Loucy (cell line): ENCODE data around the gene TMEM270.
"Not testable (repeated sequence)": the region's sequence is repeated elsewhere in the genome, so short reads cannot be mapped to it uniquely, and the experiment has no call there.

Source experiments
- H2AFZ ChIP-seq: fragments of 200-600 bp; sonication (generic); 2 replicates; pipeline ENCODE4 v1.6.0; 2016; ENCODE audit warnings: antibody characterized with exemption, mild to moderate bottlenecking, low read length, moderate library complexity
- H3F3A ChIP-seq: fragments of 200-600 bp; 2 replicates; pipeline ENCODE4 v1.6.0; 2016; ENCODE audit warnings: antibody characterized with exemption, low read depth, mild to moderate bottlenecking
- H3K27me3 ChIP-seq: fragments of 200-600 bp; sonication (generic); 2 replicates; pipeline ENCODE4 v1.6.1; 2014; ENCODE audit warnings: low read length, mild to moderate bottlenecking; ENCODE audit not compliant: insufficient read depth, poor library complexity, severe bottlenecking
- H3K36me3 ChIP-seq: fragments of 200-600 bp; sonication (generic); 2 replicates; pipeline ENCODE4 v1.6.1; 2016; ENCODE audit warnings: low read length; ENCODE audit not compliant: insufficient read depth
- H3K4me1 ChIP-seq: fragments of 200-600 bp; sonication (generic); 2 replicates; pipeline ENCODE4 v1.5.1; 2014; ENCODE audit warnings: low read length, mild to moderate bottlenecking; ENCODE audit not compliant: insufficient read depth, poor library complexity, severe bottlenecking
- H3K4me2 ChIP-seq: fragments of 200-600 bp; sonication (generic); 2 replicates; pipeline ENCODE4 v1.6.0; 2014; ENCODE audit warnings: antibody characterized with exemption, low read length, low read depth, mild to moderate bottlenecking; ENCODE audit not compliant: poor library complexity, severe bottlenecking
- H3K4me3 ChIP-seq: fragments of 200-600 bp; sonication (generic); 2 replicates; pipeline ENCODE4 v1.5.1; 2014; ENCODE audit warnings: low read length, mild to moderate bottlenecking, mixed read lengths; ENCODE audit not compliant: poor library complexity, severe bottlenecking
- H3K79me2 ChIP-seq: fragments of 200-600 bp; sonication (generic); 2 replicates; pipeline ENCODE4 v1.6.1; 2014; ENCODE audit warnings: low read length; ENCODE audit not compliant: insufficient read depth
- H3K9ac ChIP-seq: fragments of 200-600 bp; sonication (generic); 2 replicates; pipeline ENCODE4 v1.6.0; 2014; ENCODE audit warnings: mild to moderate bottlenecking, low read depth, low read length, moderate library complexity; ENCODE audit not compliant: poor library complexity, severe bottlenecking
- H3K9me2 ChIP-seq: fragments of 200-600 bp; sonication (generic); replicated peaks from 2 replicates; pipeline ENCODE4 v1.6.1; 2016; ENCODE audit warnings: low read depth, low read length, mixed read lengths
- H3K9me3 ChIP-seq: fragments of 200-600 bp; sonication (generic); 2 replicates; pipeline ENCODE4 v1.6.1; 2014; ENCODE audit warnings: mild to moderate bottlenecking, antibody characterized with exemption, low read length, low read depth; ENCODE audit not compliant: insufficient read depth
- H4K20me1 ChIP-seq: fragments of 200-600 bp; sonication (generic); 2 replicates; pipeline ENCODE4 v1.6.0; 2014; ENCODE audit warnings: antibody characterized with exemption, low read length, mild to moderate bottlenecking; ENCODE audit not compliant: insufficient read depth, poor library complexity, severe bottlenecking
- CTCF ChIP-seq: fragments of 200-600 bp; sonication (generic); conservative IDR thresholded peaks from 2 replicates; pipeline ENCODE4 v1.5.1; 2014; ENCODE audit warnings: mild to moderate bottlenecking, antibody characterized with exemption, low read length
- EZH2phosphoT487 ChIP-seq: fragments of 200-600 bp; IDR thresholded peaks from 2 replicates; pipeline ENCODE4 v1.6.1; 2018; ENCODE audit warnings: antibody characterized with exemption, mild to moderate bottlenecking, moderate library complexity, borderline replicate concordance

TMEM270 gene

GRCh38 chr7:73832806-73833205, 28.2 kb upstream of the TMEM270 start:
- Histone ChIP-seq H4K20me1 (no peaks in the 10 kb centered on the region), H3K9me2 (no peaks in the 10 kb centered on the region), H3K9me3 (no peaks in the 10 kb centered on the region), H3F3A (no peaks in the 10 kb centered on the region), H2AFZ (no peak overlapping the region), H3K4me2 (no peak overlapping the region), H3K27me3 (no peaks in the 10 kb centered on the region), H3K4me3 (no peak overlapping the region), H3K4me1 (peaks cover 12% of the 10 kb centered on the region), H3K9ac (no peak overlapping the region), H3K36me3 (no peaks in the 10 kb centered on the region), H3K79me2 (no peaks in the 10 kb centered on the region)
- TF ChIP-seq EZH2phosphoT487: no peak
- TF ChIP-seq CTCF: no peak

- no peak overlapping the region for H3K4me3 ChIP-seq
- no peaks in the 10 kb centered on the region for H3F3A ChIP-seq
- H3K36me3 ChIP-seq: no peaks in the 10 kb centered on the region
- no peak overlapping the region for H3K9ac ChIP-seq
- H3K9me2 ChIP-seq: no peaks in the 10 kb centered on the region
- no peaks in the 10 kb centered on the region for H3K79me2 ChIP-seq
- TF ChIP-seq CTCF: no peak
- TF ChIP-seq EZH2phosphoT487: no peak
- no peak overlapping the region for H2AFZ ChIP-seq
- H3K27me3 ChIP-seq: no peaks in the 10 kb centered on the region
- no peak overlapping the region for H3K4me2 ChIP-seq
- no peaks in the 10 kb centered on the region for H4K20me1 ChIP-seq
- H3K4me1 ChIP-seq: peaks cover 13% of the 10 kb centered on the region
- no peaks in the 10 kb centered on the region for H3K9me3 ChIP-seq
These were observed 27.6 kb upstream of the TMEM270 start for GRCh38 chr7:73833251-73833919.

DNA sequence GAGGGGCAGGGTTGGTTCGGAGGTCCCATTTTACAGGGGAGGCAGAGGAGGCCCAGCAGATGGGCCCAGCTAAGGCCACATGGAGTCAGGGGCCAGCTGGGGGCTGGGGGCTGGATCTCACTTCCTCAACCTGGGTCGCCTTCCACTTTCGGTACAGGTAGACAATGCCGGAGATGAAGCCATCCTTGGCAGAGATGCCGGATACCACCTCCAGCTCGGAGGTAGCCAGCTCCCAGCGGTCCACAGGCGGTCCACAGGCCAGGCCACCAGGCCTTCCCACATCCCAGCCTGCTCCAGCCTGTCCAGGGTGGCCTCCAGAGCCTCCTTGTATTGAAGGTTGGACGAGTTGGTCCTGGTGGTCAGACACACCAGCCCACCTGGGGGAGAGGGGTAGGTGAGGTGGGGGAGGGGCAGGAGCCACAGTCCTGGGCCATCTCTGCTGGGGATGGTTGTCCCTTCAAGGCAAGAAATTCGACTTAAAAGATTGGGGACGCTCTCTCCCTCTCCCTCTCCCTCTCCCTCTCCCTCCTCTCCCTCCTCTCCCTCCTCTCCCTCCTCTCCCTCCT, 26.2 kb upstream of the TMEM270 start:
- Histone ChIP-seq H3K79me2 (no peaks in the 10 kb centered on the region), H2AFZ (no peak overlapping the region), H3K9me3 (no peaks in the 10 kb centered on the region), H3K27me3 (no peaks in the 10 kb centered on the region), H4K20me1 (no peaks in the 10 kb centered on the region), H3K4me3 (no peak overlapping the region), H3K9ac (no peak overlapping the region), H3F3A (no peaks in the 10 kb centered on the region), H3K4me2 (no peak overlapping the region), H3K9me2 (no peaks in the 10 kb centered on the region), H3K4me1 (peaks cover 11% of the 10 kb centered on the region), H3K36me3 (no peaks in the 10 kb centered on the region)
- no peak for TF ChIP-seq EZH2phosphoT487
- no peak for TF ChIP-seq CTCF

DNA sequence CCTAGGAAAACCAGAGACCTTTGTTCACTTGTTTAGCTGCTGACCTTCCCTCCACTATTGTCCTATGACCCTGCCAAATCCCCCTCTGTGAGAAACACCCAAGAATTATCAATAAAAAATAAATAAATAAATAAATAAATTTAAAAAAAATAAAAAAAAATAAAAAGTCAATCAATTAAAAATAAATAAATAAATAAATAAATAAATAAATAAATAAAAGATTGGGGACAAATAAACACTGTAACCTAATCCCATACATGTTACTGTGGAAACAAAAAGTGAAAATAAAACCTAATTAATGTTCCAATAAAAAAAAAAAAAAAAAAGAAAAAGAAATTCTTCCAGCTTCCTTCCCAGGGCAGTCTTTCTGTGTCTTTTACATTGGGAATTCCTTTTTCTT, 23.8 kb upstream of the TMEM270 start:
- not testable (repeated sequence) for H3F3A ChIP-seq, H3K9me3 ChIP-seq, H3K4me2 ChIP-seq, H2AFZ ChIP-seq, H3K9me2 ChIP-seq, H3K36me3 ChIP-seq, H3K4me3 ChIP-seq, H3K9ac ChIP-seq, H3K79me2 ChIP-seq, H4K20me1 ChIP-seq, H3K27me3 ChIP-seq
- peaks cover 17% of the 10 kb centered on the region for H3K4me1 ChIP-seq
